Suppressor macrophage (primary cell): ENCODE results near the gene RTEL1.
A peak's percentile ranks its signal among the peaks of the same experiment; 100 is the strongest.
"Not testable (repeated sequence)": the region's sequence is repeated elsewhere in the genome, so short reads cannot be mapped to it uniquely, and the experiment has no call there.

Source experiments
- DNase-seq, 4 experiments: peaks; one replicate each; pipeline ENCODE4 v3.0.0-alpha.2; 2020 to 2022

RTEL1 gene

GRCh38 chr20:63722967-63723622 is 65.0 kb downstream of the RTEL1 start:
- not testable (repeated sequence) for DNase-seq

- not testable (repeated sequence) for DNase-seq
These were observed 72.1 kb downstream of the RTEL1 start for GRCh38 chr20:63730189-63730733.

- DNase-seq = no peak
These were observed 73.3 kb downstream of the RTEL1 start for GRCh38 chr20:63731410-63731809.

GRCh38 chr20:63732118-63733095 is 74.3 kb downstream of the RTEL1 start:
- DNase-seq = no peak

- DNase-seq = no peak
These were observed 75.0 kb downstream of the RTEL1 start for GRCh38 chr20:63733117-63733516.

GRCh38 chr20:63733579-63734081 is 75.5 kb downstream of the RTEL1 start:
- no peak for DNase-seq

GRCh38 chr20:63734111-63734945 is 76.2 kb downstream of the RTEL1 start:
- no peak for DNase-seq

- no peak for DNase-seq
These were observed 77.1 kb downstream of the RTEL1 start for GRCh38 chr20:63734946-63735858.

- DNase-seq = peak in 3 of 4 experiments; percentile 23 to 33 (median 23)
These were observed 78.0 kb downstream of the RTEL1 start, which contains the start of gene LIME1 for GRCh38 chr20:63735859-63736718. LIME1 (plus strand) TSS chr20:63736664; CDS start chr20:63737550, 886 bp downstream.

GRCh38 chr20:63736893-63737694 is 79.0 kb downstream of the RTEL1 start:
- DNase-seq = no peak

- DNase-seq = no peak
These were observed 79.5 kb downstream of the RTEL1 start for GRCh38 chr20:63737695-63737944.

- peak in 3 of 4 experiments; percentile 19 to 47 (median 32) for DNase-seq
These were observed 80.0 kb downstream of the RTEL1 start for GRCh38 chr20:63737945-63738686.

GRCh38 chr20:63738687-63739129 is 80.6 kb downstream of the RTEL1 start:
- peak; percentile 27 to 67 (median 43) for DNase-seq

GRCh38 chr20:63739130-63740069 is 81.3 kb downstream of the RTEL1 start, which contains the start of gene SLC2A4RG:
SLC2A4RG (plus strand) TSS chr20:63739776; CDS start chr20:63739913, 137 bp downstream.
- peak; percentile 89 to 97 (median 94) for DNase-seq

GRCh38 chr20:63740070-63740626 is 82.0 kb downstream of the RTEL1 start:
- DNase-seq = peak in 3 of 4 experiments; percentile 30 to 69 (median 60)

GRCh38 chr20:63740627-63741353 is 82.7 kb downstream of the RTEL1 start:
- peak; percentile 64 to 83 (median 74) for DNase-seq
